ENCODE results near the gene SRM.

- TF ChIP-seq CTCF (IDR thresholded peaks at IDR 0.05) (no peak), POLR2A (IDR thresholded peaks at IDR 0.05) (no peak)
Observed at GRCh38 chr1:11026052-11026451, 33.8 kb downstream of the SRM start.
